Stimulated activated CD4-positive, alpha-beta T cell treated with anti-CD3 and anti-CD28 coated beads, Interleukin-2, amount 100 ng/mL, for 4 hours (primary cell): ENCODE measurements around the gene SMYD3.

Experiments
- DNase-seq: peaks from one replicate; pipeline ENCODE4 v3.0.0-alpha.2; 2020; ENCODE audit warnings: low read depth

The SMYD3 gene

DNA sequence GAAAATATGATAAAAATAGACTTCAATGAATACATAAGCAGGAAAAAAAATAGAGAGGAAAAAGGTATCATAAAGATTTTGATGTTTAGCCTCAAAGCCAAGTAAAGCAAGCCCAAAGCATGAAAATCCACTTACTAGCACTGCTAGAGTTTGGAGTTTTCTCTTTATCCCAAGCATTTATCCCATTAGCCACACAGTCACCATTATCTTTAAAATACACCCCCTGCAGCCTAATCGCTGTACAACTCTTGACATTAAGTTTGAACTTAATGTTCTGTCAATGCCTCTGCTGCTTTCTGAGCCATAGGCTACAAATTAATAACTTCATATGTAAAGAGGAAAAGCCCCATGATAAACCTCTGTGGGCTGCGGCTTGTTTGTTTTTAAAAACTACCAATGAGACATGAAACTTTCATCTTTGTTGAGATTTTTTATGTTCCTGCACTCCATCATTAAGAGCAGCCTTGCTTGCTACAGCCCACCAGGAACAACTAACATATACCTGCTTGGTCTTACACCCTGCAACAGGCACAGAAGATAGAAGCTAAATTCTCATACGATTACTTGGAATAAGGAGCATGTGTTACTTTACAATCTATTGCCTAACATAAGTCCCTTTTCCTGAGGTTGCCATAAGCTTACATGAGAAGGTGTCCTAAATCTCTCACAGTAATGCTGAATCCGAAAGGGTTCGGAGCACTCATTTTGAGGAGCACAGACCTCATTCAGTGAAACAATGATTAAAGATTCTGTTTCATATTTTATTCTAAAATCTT, 202.4 kb downstream of the SMYD3 start:
- no peak for DNase-seq

DNA sequence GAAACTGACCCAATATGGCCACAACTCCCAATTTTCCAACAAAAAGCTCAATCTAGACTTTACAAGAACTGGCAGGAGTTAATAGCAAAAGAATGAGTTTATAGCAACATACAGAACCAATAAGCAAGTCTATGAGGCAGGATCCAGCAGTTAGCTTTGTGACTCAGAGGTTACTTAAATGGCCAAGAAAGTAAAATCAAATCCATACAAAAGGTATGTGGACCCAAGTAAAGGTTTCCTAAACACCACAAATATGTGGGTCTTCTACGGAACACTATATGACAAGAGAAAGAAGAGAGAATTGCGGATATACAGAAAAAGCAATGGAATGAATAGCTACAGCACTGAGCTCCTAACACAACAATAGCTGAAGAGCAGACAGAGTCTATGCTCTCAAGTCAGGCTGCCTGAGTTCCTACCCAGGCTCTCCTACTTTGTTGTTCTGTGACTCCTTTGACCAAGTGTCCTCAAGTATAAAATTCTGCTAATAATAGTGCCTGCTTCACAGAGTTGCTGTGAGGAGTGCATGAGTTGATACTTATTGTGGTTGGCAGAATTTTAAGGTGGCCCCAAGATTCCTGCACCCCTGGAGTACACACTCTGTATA, 204.3 kb downstream of the SMYD3 start:
- DNase-seq: no peak

DNA sequence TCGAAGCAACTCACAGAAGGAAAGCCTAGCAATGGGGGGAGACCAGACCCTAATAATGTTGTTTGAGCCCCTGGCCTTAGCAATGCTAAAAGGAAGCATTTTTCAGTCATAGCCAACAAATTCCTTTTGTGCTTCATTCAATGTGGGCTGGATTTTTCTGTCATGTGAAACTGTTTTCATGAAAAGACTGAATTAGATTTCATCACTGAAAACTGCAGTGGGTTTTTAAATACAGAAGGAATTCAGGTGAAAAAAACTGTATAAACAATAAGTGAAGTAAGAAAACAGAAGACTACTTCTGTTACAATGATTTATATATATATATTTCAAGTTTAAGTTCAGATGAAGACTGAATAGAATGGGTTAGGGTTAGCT, 204.8 kb downstream of the SMYD3 start:
- DNase-seq: no peak

DNA sequence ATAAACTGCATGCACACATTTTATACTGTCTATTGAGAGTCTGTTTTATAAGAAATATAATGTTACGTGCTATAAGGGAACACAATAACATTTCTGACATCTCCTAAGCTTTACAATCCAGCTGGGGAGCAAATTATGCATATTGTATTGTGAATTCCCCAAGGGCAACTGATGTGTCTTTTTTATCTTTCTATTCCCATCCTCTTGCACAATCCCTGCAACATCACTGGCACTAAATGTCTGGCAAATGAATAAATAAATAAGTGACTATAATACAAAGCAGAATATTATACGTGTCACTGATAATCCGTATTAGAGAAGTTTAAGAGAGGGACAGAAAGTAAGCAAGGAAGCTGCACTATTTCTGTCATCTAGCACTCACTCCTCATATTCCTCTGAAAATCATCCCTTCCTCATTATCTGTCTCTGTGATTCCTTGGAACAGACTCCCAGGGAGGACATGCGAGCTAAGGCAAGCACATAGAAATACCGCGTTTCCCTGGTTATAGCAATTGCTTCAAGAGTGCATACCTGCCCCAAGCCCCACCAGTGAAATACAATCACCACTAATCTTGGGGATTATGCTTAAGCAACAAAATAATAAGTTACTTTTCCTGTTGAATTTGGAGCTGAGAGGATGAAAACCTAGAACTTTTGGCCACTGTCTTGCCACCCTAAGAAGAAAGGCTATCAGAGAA, 205.4 kb downstream of the SMYD3 start:
- no peak for DNase-seq

DNA sequence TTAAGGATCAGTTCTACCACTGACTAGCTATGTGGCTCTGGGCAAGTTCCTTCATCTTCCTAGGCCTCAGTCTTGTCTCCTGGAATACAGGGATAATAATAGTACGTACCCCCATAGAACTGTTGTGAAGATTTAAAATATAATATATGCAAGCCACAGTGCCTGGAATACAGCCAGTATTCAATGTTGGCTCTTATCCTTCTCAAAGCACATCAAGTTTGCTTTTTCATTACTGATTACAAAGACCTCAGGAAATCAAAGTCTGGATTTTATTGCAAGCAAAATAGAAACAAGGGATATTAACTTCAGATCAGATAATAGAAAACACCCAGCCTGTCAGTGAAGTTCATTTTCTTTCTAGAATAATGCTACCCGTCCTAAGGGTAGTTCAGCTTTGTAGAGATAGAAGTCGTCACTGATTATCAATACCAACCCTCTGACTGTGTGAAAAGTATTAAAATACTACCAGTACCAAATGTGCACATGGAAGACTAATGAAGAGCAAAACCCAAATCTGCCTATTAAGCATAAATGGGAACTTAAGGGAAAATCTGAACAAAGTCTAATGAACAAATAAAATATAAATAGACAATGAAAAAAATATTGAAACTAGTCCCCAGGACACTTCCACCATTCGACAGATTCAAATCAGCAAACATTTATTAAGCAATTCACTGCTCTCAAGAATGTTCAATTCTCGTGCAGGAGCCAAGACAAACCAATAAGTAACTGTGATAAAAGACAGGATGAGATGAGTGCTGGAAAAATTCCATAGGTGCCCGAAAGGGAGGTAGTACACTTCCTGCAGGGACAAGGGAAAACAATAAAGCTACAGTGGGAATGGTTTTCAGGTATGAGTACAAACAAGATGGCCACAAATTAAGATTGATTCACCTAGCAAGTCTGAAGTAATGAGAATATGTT, 206.2 kb downstream of the SMYD3 start:
- no peak for DNase-seq

DNA sequence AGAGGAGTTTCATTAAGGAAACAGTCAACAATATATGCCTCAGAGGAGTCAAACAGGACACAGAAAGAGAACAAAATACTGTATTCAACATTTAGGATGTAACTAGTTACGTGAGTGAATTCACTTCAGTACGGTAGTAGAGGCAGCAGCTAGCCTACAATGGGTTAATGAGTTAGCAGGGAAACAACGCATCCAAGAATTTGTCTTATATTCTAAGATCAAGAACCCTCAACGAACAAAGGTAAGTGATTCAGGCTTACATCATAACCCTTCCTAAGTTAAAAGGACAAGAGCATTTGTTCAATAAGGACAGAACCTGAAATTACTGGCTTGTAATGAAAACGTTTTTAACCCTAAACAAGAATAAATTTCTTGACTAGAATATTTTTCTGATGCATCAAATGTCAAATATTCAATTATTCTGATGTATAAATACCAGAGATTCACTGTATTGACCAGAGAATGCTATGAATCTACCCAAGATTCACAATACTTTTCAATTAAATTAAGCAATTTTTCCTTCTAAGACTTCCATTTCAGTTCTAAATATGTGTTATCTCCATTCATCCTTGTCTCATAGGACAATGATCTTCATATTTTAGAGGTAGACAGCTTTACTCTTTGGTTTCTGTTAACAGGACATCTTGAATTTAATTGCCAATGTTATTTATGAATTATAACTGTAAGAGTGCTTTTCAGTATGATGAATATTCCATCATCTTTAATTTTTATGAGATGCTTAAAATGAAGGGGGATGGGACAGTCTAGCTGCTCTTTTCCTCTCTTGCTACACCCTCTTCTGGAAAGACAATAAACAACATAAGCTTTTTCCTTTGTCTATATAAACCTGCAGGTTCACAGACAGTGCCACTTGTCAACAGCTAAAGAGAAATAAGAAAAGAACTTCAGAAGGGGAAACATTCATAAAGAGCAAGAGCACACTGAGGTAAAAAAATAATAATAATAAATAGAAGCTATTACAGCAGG, 209.5 kb downstream of the SMYD3 start:
- no peak for DNase-seq

DNA sequence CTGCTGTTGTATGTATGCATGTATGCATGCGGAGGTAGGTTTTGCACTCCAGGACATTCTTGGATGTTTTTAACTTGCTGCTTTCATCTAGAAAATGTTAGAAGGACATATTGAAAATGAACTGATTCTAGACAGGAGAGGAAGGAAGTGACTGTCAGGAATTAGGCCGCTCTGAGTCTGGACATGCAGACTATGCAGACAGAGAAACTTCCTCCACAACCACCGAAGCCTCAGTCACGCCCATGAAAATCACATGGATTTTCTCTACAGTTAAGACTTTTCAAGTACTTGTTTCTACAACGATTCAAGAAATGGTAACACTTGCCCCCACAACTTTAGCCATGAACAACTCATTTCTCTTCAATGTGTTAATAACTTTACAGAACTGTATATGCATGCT, 211.1 kb downstream of the SMYD3 start:
- no peak for DNase-seq

DNA sequence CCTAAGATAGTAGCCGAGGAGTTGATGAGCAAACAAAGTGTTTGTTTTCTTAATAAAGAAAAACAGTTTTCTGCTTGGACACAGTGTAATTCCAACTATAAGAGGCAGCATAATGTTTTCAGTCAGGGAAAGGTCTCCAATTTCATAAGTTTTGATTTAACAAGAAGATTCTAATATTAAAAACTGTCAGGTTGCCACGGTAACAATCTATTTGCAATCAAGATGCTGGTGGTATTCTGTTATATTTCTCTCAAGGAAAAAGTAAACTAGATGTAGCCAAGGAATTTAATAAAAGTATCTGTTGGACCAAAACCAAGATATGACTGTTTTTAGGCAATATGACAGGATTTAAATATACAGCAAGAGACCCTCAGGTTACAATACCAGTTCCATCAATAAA, 211.7 kb downstream of the SMYD3 start:
- DNase-seq: no peak

DNA sequence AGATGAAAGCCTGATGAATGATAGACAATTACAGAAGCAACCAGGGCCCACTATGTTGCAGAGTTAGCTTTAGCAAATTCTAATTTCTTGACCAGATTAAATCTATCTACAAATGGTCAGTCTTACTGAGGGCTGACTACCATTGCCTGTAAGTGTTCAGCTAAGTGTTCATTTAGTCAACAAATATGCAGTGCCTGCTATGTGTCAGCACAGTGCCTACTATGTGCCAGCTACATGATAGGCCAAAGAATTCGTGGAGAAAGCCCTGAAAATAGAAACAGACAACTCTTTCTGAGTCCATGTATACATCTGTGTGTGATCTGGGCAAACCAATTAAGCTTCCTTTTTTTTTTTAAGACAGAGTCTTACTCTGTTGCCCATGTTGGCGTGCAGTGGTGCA, 212.8 kb downstream of the SMYD3 start:
- no peak for DNase-seq

DNA sequence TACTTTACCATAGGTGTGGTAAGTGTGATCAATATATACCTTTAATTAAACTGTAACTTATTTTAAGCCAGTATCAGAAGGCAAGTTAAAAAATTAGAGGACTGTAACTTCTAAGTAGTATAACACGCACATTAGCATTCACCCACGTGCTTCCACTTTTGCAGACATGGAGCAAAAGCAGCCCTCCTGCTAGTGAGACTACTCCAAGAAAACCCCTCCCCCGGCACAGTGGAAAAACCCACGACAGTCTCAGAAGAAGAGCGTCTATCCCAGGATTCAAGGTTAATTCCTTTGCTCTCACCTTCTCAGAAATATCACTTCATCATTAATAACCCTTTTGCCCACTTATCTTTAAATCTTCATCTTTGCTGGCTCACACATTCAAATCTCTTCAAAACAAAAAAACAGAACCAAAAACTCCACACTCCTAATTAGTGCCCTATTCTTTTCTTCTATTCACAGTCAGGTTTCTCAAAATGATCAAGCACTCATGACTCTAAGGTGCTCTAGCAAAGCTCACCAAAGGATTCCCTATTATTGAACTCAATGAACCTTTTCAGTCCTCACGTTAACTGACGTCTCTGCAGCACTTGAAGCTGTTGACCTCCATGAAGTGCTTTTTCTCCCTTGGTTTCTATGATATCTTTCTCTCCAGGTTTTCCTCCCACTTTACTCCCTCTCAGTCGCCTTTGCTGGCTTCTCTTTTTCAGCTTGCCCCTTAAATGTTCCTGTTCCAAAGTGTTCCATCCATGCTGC, 213.5 kb downstream of the SMYD3 start:
- DNase-seq: no peak

DNA sequence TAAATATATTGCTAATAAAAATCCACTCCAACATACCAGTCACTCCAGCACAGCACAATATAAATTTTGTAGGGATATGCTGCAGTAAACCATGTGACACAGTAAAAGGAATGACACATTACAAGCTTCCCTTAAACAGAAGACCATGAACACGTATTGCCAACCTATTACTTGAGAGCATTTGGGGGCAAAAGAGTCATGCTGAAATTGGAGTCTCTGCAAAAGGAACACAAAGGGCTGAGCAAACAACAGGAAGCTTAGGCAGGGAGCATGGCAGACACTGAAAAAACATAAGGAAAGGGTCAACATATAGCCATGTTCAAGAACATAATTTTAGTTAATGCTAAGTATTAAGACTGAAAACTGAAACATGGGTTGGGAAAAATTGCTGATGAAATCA, 214.5 kb downstream of the SMYD3 start:
- no peak for DNase-seq

DNA sequence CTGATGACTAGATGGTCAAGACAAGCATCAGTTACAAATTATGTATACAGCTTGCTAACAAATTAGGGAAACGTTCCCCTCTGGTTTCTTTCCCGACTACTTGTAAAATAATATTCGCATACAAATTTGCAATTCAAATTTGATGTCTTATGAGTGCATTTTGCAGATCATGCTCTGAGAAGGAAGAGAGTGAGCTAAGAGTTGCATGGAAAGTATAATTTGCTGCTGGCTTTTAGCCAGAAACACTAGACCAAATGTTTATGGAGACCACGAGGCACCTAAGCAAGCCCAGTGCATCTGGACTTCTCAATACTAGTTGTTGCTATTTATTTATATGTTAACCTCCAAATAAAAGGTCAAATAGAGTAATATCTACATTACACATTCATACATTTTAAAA, 216.0 kb downstream of the SMYD3 start:
- DNase-seq: no peak

DNA sequence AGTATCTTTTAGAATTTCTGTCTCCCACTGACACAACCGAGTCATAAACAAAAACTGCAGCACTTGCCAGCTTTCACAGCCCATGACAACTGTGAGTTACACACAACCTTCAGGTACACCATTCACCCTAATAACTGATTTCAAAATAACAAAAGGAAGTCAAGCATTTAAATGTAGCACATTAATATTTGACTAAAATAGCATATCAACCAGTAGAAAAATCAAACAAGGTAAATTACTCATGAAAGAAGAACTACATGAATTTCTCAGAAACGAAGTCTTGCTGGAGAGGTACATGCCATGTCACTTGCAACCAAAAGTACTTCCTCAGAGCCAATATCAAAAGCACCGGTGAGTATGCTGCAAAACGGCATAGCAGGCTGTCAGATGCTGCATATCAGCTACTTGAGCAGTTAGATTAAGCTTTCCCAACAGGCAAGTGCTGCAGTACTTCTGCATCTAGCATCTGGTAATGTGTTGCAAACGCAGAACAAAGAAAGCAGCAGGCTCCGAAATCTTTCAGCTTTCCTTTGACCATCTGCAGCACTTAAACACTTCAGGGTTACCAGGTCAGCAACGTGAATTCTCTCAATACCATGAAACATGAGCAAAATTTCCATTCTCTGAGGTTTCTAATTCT, 223.2 kb downstream of the SMYD3 start:
- no peak for DNase-seq

DNA sequence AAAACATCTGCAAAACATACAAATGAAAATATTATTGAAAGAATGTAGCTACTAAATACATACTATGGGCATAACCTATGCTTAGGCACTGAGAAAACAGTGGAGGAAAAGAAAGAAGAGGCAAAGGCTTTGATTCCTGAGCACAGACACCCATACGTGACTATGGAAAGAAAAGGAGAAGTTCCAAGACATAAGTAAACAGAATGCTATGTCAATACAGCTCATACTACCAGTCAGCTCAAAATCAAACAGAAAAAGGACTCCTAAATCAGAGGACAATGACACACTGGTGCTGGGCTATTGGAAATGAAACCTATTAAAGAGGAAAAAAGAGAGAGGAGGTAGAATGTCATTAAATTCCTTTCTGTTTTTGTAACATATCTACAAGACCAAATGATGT, 225.4 kb downstream of the SMYD3 start:
- no peak for DNase-seq

DNA sequence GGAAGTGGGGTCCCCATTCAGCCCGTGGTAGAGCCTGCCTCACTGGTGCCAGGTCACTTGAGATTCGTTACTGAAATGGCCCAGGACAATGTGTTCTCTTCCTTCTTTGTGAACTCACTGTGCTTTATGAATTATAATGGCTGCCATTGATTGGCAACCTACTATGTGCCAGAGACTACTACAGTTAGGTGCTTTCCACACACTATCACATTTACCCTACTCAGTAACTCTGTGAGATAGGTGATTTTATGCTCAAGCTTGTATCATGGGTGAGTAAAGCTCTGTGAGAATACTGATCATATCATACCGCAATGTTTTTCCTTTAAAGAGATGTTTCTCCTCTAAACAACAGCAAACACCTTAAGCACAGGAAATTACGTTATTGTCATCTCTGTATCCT, 225.9 kb downstream of the SMYD3 start:
- no peak for DNase-seq

DNA sequence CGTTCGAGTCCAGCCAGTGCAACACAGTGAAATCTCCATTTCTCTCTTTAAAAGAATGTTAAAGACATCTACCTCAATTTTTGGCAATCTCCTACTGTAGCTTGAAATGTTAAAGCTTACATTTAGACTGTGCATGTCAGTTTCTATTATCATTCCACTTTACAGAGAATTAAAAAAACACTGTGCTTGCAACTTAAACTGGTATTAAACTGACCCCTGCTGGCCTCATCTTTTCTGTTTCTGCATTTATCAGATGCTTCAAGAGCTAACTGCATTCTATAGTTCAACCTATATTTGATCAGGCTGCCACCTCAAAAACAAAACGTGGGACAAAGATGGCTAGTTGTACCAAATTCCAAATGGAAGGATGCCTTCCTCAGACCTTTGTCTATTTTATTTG, 226.5 kb downstream of the SMYD3 start:
- no peak for DNase-seq

DNA sequence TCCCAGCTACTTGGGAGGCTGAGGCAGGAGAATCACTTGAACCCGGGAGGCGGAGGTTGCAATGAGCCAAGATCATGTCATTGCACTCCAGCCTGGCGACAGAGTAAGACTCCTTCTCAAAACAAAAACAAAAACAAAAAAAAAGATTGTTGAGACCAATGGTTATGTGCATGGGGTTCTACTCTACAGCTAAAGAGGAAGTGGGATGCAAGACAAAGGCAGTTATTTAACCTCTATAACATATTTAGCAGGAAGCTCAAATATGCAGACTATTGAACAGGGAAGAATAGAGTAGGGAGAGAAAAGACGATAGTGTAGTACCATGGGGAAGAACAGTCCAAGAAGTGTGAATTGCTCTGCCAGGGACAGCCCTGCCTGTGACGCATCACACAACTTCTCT, 227.7 kb downstream of the SMYD3 start:
- DNase-seq: no peak

DNA sequence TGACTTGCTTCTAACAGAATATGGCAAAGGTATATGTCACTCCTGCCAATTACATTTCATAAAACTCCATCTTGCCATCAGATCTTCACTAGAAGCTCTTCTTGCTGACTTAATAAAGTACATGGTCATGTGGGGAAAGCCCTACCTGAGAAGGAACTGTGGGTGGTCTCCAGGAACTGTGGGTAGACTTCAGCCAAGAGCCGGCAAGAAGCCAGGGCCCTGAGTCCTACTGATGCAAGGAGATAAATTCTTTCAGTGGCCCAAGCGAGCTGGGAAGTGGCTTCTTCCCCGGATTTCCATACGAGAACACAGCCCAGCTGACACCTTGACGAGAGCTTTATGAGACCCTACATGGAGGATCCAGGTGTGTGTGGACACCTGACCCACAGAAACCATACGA, 228.7 kb downstream of the SMYD3 start:
- no peak for DNase-seq

DNA sequence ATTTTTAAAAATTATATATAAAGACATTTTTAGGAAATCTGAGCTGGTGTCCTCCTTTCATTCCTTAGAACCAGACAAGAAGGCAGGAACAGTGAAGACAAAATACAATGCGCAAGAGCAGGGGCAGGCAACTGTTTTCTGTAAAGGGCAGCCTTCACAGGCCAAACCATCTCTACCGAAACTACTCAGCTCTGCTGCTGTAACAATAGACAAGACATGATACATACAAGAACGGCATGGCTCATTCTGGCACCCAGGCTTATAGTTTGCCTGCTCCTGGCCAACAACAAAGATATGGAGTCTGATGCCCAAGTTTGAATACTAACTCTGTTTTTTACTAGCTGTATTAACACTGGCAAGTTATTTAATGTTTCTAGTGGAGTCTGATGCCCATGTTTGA, 232.0 kb downstream of the SMYD3 start:
- DNase-seq: no peak

DNA sequence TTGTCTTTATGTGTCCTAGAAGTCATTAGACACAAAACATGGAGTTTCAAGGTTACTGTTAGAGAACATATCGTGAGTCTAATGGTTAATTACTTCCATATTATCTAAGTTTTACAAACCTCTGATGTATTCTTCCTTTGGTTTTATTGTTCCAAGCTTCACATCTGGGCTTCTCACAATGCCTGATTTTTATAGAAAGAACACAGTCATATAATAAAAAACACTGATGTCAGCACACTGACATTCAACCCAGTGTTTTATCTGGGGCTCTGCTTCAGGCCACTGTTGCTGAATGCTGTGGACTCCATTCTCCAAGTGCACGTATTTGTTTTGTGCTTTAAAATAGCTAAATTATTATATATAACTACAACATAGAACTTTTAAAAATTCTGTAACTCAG, 232.9 kb downstream of the SMYD3 start:
- DNase-seq: no peak
